Midbrain (tissue), 1 donor: ENCODE results near the gene PPL.
"Not testable (repeated sequence)": the region's sequence is repeated elsewhere in the genome, so short reads cannot be mapped to it uniquely, and the experiment has no call there.

ENCODE experiments used
- DNase-seq: peaks from one replicate; lab custom pipeline; 2025; lab: John Stamatoyannopoulos, UW

PPL gene

GRCh38 chr16:4934591-4934990, 2.4 kb downstream of the PPL start:
- DNase-seq = no peak

- DNase-seq = no peak
Measured at GRCh38 chr16:4933871-4934395, 3.0 kb downstream of the PPL start.

GRCh38 chr16:4933433-4933832, 3.5 kb downstream of the PPL start:
- no peak for DNase-seq

GRCh38 chr16:4931381-4931780, 5.6 kb downstream of the PPL start:
- no peak for DNase-seq

- not testable (repeated sequence) for DNase-seq
Measured at GRCh38 chr16:4929619-4930018, 7.3 kb downstream of the PPL start.

GRCh38 chr16:4928227-4928626, 8.7 kb downstream of the PPL start:
- DNase-seq = no peak

- no peak for DNase-seq
Measured at GRCh38 chr16:4927661-4928060, 9.3 kb downstream of the PPL start.

GRCh38 chr16:4926928-4927327, 10.0 kb downstream of the PPL start:
- no peak for DNase-seq

- DNase-seq = no peak
Measured at GRCh38 chr16:4925791-4926190, 11.2 kb downstream of the PPL start.

- no peak for DNase-seq
Measured at GRCh38 chr16:4925293-4925607, 11.7 kb downstream of the PPL start.

GRCh38 chr16:4924593-4925292, 12.2 kb downstream of the PPL start:
- DNase-seq = no peak

- DNase-seq = no peak
Measured at GRCh38 chr16:4923853-4924252, 13.1 kb downstream of the PPL start.

GRCh38 chr16:4922721-4923342, 14.1 kb downstream of the PPL start:
- DNase-seq = no peak

GRCh38 chr16:4920826-4921225, 16.1 kb downstream of the PPL start:
- no peak for DNase-seq

- DNase-seq = no peak
Measured at GRCh38 chr16:4918781-4919251, 18.1 kb downstream of the PPL start.

GRCh38 chr16:4917117-4917516, 19.8 kb downstream of the PPL start:
- no peak for DNase-seq

- DNase-seq = no peak
Measured at GRCh38 chr16:4915226-4915761, 21.7 kb downstream of the PPL start.

GRCh38 chr16:4914528-4915225, 22.3 kb downstream of the PPL start:
- no peak for DNase-seq

- no peak for DNase-seq
Measured at GRCh38 chr16:4913774-4914525, 23.0 kb downstream of the PPL start.

GRCh38 chr16:4913130-4913773, 23.7 kb downstream of the PPL start:
- DNase-seq = no peak

GRCh38 chr16:4911970-4912386, 25.0 kb downstream of the PPL start:
- DNase-seq = no peak

GRCh38 chr16:4910828-4911227, 26.1 kb downstream of the PPL start:
- DNase-seq = no peak
